Erythroblast (primary cell): ENCODE data around the gene TPST1.

Experiments
- GATA1 ChIP-seq: IDR thresholded peaks from 2 replicates; pipeline ENCODE4 v1.6.1; 2011; ENCODE audit warnings: low read depth, mild to moderate bottlenecking, control low read depth, low read length, moderate library complexity
- POLR2A ChIP-seq: IDR thresholded peaks from 2 replicates; pipeline ENCODE4 v1.6.1; 2011; ENCODE audit warnings: mild to moderate bottlenecking, low read length

- TF ChIP-seq POLR2A (no peak), GATA1 (no peak)
Measured at GRCh38 chr7:66198469-66198868, 6.7 kb upstream of the TPST1 start.
